GM19324 (cell line): ENCODE results near the gene TMEM117.
"Not testable (repeated sequence)": the region's sequence is repeated elsewhere in the genome, so short reads cannot be mapped to it uniquely, and the experiment has no call there.

Source experiments
- ATAC-seq: cut with Tn5 transposase; IDR thresholded peaks from one replicate; pipeline ENCODE4 v1.9.1; 2021; ENCODE audit warnings: mild to moderate bottlenecking, moderate library complexity; ENCODE audit not compliant: unreplicated experiment, low FRiP score

TMEM117 gene

GRCh38 chr12:44003721-44004120 lies 167.8 kb downstream of the TMEM117 start:
- no peak for ATAC-seq

GRCh38 chr12:44015333-44015941 lies 179.6 kb downstream of the TMEM117 start:
- no peak for ATAC-seq

GRCh38 chr12:44017216-44017615 lies 181.3 kb downstream of the TMEM117 start:
- ATAC-seq, result no peak

- no peak for ATAC-seq
Observed at GRCh38 chr12:44019118-44019517, 183.2 kb downstream of the TMEM117 start.

GRCh38 chr12:44020555-44020954 lies 184.7 kb downstream of the TMEM117 start:
- no peak for ATAC-seq

GRCh38 chr12:44021471-44021971 lies 185.6 kb downstream of the TMEM117 start:
- ATAC-seq, result peak; percentile 92

- no peak for ATAC-seq
Observed at GRCh38 chr12:44025499-44025898, 189.6 kb downstream of the TMEM117 start.

GRCh38 chr12:44026046-44026445 lies 190.2 kb downstream of the TMEM117 start:
- ATAC-seq, result no peak

- ATAC-seq, result not testable (repeated sequence)
Observed at GRCh38 chr12:44026926-44027325, 191.0 kb downstream of the TMEM117 start.

- ATAC-seq, result no peak
Observed at GRCh38 chr12:44029194-44029593, 193.3 kb downstream of the TMEM117 start.

- no peak for ATAC-seq
Observed at GRCh38 chr12:44031472-44032185, 195.7 kb downstream of the TMEM117 start.

- ATAC-seq, result no peak
Observed at GRCh38 chr12:44034906-44035305, 199.0 kb downstream of the TMEM117 start.

GRCh38 chr12:44036875-44037443 lies 201.1 kb downstream of the TMEM117 start:
- ATAC-seq, result no peak

- ATAC-seq, result no peak
Observed at GRCh38 chr12:44038411-44038810, 202.5 kb downstream of the TMEM117 start.

GRCh38 chr12:44044491-44044890 lies 208.6 kb downstream of the TMEM117 start:
- ATAC-seq, result not testable (repeated sequence)

GRCh38 chr12:44046732-44047417 lies 211.0 kb downstream of the TMEM117 start:
- no peak for ATAC-seq

GRCh38 chr12:44052554-44052953 lies 216.7 kb downstream of the TMEM117 start:
- no peak for ATAC-seq

GRCh38 chr12:44053549-44054127 lies 217.8 kb downstream of the TMEM117 start:
- no peak for ATAC-seq

GRCh38 chr12:44054281-44054680 lies 218.4 kb downstream of the TMEM117 start:
- ATAC-seq, result no peak

- ATAC-seq, result no peak
Observed at GRCh38 chr12:44058366-44058765, 222.5 kb downstream of the TMEM117 start.

GRCh38 chr12:44059476-44059875 lies 223.6 kb downstream of the TMEM117 start:
- no peak for ATAC-seq
